GM21515 (cell line): ENCODE measurements around the gene LMO7.
"Not testable (repeated sequence)": the region's sequence is repeated elsewhere in the genome, so short reads cannot be mapped to it uniquely, and the experiment has no call there.

ENCODE experiments used
- ATAC-seq: cut with Tn5 transposase; IDR thresholded peaks from one replicate; pipeline ENCODE4 v1.9.1; 2021; ENCODE audit not compliant: unreplicated experiment

The LMO7 gene

GRCh38 chr13:75695908-75696307 lies 59.8 kb downstream of the LMO7 start:
- peak; percentile 66 for ATAC-seq

- ATAC-seq, result no peak
Observed at GRCh38 chr13:75699062-75699461, 62.9 kb downstream of the LMO7 start.

- ATAC-seq, result not testable (repeated sequence)
Observed at GRCh38 chr13:75699717-75700116, 63.6 kb downstream of the LMO7 start.

GRCh38 chr13:75700552-75700951 lies 64.4 kb downstream of the LMO7 start:
- no peak for ATAC-seq

- no peak for ATAC-seq
Observed at GRCh38 chr13:75702476-75702875, 66.3 kb downstream of the LMO7 start.

GRCh38 chr13:75703769-75704168 lies 67.6 kb downstream of the LMO7 start:
- no peak for ATAC-seq

GRCh38 chr13:75704194-75704926 lies 68.2 kb downstream of the LMO7 start:
- ATAC-seq, result no peak

GRCh38 chr13:75704927-75705288 lies 68.8 kb downstream of the LMO7 start:
- no peak for ATAC-seq

GRCh38 chr13:75705395-75705794 lies 69.3 kb downstream of the LMO7 start:
- ATAC-seq, result no peak

GRCh38 chr13:75705908-75706307 lies 69.8 kb downstream of the LMO7 start:
- no peak for ATAC-seq

GRCh38 chr13:75713852-75714251 lies 77.7 kb downstream of the LMO7 start:
- no peak for ATAC-seq

- peak; percentile 95 for ATAC-seq
Observed at GRCh38 chr13:75715601-75716523, 79.7 kb downstream of the LMO7 start.

- ATAC-seq, result no peak
Observed at GRCh38 chr13:75717525-75717924, 81.4 kb downstream of the LMO7 start.

- no peak for ATAC-seq
Observed at GRCh38 chr13:75721307-75721706, 85.2 kb downstream of the LMO7 start.

- no peak for ATAC-seq
Observed at GRCh38 chr13:75723901-75724300, 87.8 kb downstream of the LMO7 start.

GRCh38 chr13:75724752-75725517 lies 88.8 kb downstream of the LMO7 start:
- no peak for ATAC-seq

- no peak for ATAC-seq
Observed at GRCh38 chr13:75725736-75726135, 89.6 kb downstream of the LMO7 start.

- ATAC-seq, result no peak
Observed at GRCh38 chr13:75726306-75726705, 90.2 kb downstream of the LMO7 start.

- ATAC-seq, result not testable (repeated sequence)
Observed at GRCh38 chr13:75733113-75733512, 97.0 kb downstream of the LMO7 start.

GRCh38 chr13:75736173-75736572 lies 100.0 kb downstream of the LMO7 start:
- no peak for ATAC-seq

- no peak for ATAC-seq
Observed at GRCh38 chr13:75738841-75739240, 102.7 kb downstream of the LMO7 start.
